ENCODE measurements around the gene RELA. TPM values are rescaled to one million over a fixed set of nuclear protein-coding genes. Genes with fewer than 3 reads are reported as not detected.

Gene RELA
- total RNA-seq, 1 donor from 2014 or later: 119 TPM

- Mint-ChIP-seq H3K4me3 (peak within 1 kb of the TSS; percentile 94), H3K9me3 (no peaks in the 10 kb centered on the region), H3K4me1 (peaks cover 51% of the 10 kb centered on the region), H3K36me3 (ENCODE audit: low read depth) (peaks cover 50% of the 10 kb centered on the region), H3K27ac (peak within 1 kb of the TSS; percentile 96), H3K27me3 (no peaks in the 10 kb centered on the region)
- ChIA-PET POLR2A (interaction anchor here (0.6 to 16.1 kb wide), 25 partner anchors 12 to 415 kb away, joined by 3 to 617 read pairs (median 5); partner anchors contain the start of genes AP5B1, BANF1, CCDC85B and CFL1), CTCF (interaction anchor here (1.1 to 3.7 kb wide), 8 partner anchors 12 to 221 kb away, joined by 3 to 29 read pairs (median 5); partner anchors contain the start of genes CFL1, FAM89B, PCNX3 and RELA)
- peak; percentile 86 for DNase-seq
- intact Hi-C loops (cut with micrococcal nuclease): loop anchor here (1.0 kb wide), 1 partner anchor 12 kb away; no protein-coding TSS in a partner anchor
- ATAC-seq (ENCODE audit: low read depth): peak; percentile 35
- no peak for TF ChIP-seq CTCF (IDR thresholded peaks at IDR 0.05)
Measured at GRCh38 chr11:65637794-65638419, 24.8 kb downstream of the RELA start, which contains the start of gene SIPA1. TSS of gene SIPA1 (plus strand) at chr11:65638101. CDS start at chr11:65640922, 2,821 bp downstream.

- no peak for TF ChIP-seq CTCF (IDR thresholded peaks at IDR 0.05)
- ChIA-PET CTCF (interaction anchor here (1.5 to 3.7 kb wide), 3 partner anchors 11 to 43 kb away, joined by 5 to 29 read pairs (median 7); partner anchors contain the start of gene RELA), POLR2A (interaction anchor here (0.6 to 16.1 kb wide), 17 partner anchors 11 to 376 kb away, joined by 3 to 617 read pairs (median 6); partner anchors contain the start of genes AP5B1, CCDC85B, FAM89B and FIBP)
Measured at GRCh38 chr11:65637032-65637557, 25.6 kb downstream of the RELA start.

GRCh38 chr11:65636108-65637031, 26.3 kb downstream of the RELA start:
- Mint-ChIP-seq H3K9me3 (no peaks in the 10 kb centered on the region), H3K4me3 (peak overlapping the region; percentile 52), H3K27me3 (no peaks in the 10 kb centered on the region), H3K36me3 (ENCODE audit: low read depth) (peaks cover 45% of the 10 kb centered on the region), H3K27ac (no peak overlapping the region), H3K4me1 (peaks cover 38% of the 10 kb centered on the region)
- intact Hi-C loops (cut with micrococcal nuclease): no loop called here
- TF ChIP-seq CTCF (IDR thresholded peaks at IDR 0.05): no peak
- POLR2A ChIA-PET: interaction anchor here (0.7 to 16.1 kb wide), 5 partner anchors 20 to 178 kb away, joined by 5 to 617 read pairs (median 33); partner anchors contain the start of genes KAT5, MAP3K11, PCNX3 and RELA
- no peak for DNase-seq
- CTCF ChIA-PET: no interaction called here
- no peak for ATAC-seq (ENCODE audit: low read depth)

More at GRCh38 chr11:65637032-65637557, 25.6 kb downstream of the RELA start:
- peaks cover 46% of the 10 kb centered on the region for H3K36me3 Mint-ChIP-seq (ENCODE audit: low read depth)
- peak overlapping the region; percentile 69 for H3K27ac Mint-ChIP-seq
- H3K4me3 Mint-ChIP-seq: peak overlapping the region; percentile 94
- ATAC-seq (ENCODE audit: low read depth) (no peak), DNase-seq (no peak)
- H3K27me3 Mint-ChIP-seq: no peaks in the 10 kb centered on the region
- H3K4me1 Mint-ChIP-seq: peaks cover 45% of the 10 kb centered on the region
- no peaks in the 10 kb centered on the region for H3K9me3 Mint-ChIP-seq
- intact Hi-C loops (cut with micrococcal nuclease): no loop called here

- no peak for TF ChIP-seq CTCF (IDR thresholded peaks at IDR 0.05)
- CTCF ChIA-PET: no interaction called here
- no peak overlapping the region for H3K27ac Mint-ChIP-seq
Measured at GRCh38 chr11:65634905-65635731, 27.6 kb downstream of the RELA start.

More at GRCh38 chr11:65634905-65635731, 27.6 kb downstream of the RELA start:
- no peaks in the 10 kb centered on the region for H3K27me3 Mint-ChIP-seq
- no peaks in the 10 kb centered on the region for H3K9me3 Mint-ChIP-seq
- intact Hi-C loops (cut with micrococcal nuclease): no loop called here
- POLR2A ChIA-PET: interaction anchor here (16.1 kb wide), 1 partner anchor 22 kb away, joined by 617 read pairs; the partner anchor contains the start of gene RELA
- H3K4me1 Mint-ChIP-seq: peaks cover 28% of the 10 kb centered on the region
- H3K36me3 Mint-ChIP-seq (ENCODE audit: low read depth): peaks cover 48% of the 10 kb centered on the region
- no peak overlapping the region for H3K4me3 Mint-ChIP-seq
- no peak for ATAC-seq (ENCODE audit: low read depth)
- DNase-seq: no peak
